GM23338 (cell line): ENCODE measurements around the gene CIZ1. TPM values are rescaled to one million over a fixed set of nuclear protein-coding genes. Genes with fewer than 3 reads are reported as not detected.

Experiments
- ATAC-seq: fragments of 200-7000 bp; cut with Tn5 transposase; 3 replicates; pipeline ENCODE4 v1.9.1; 2020
- DNase-seq: peaks from one replicate; pipeline ENCODE4 v3.0.0-alpha.2; 2015; ENCODE audit warnings: low spot score
- H2AFZ ChIP-seq: fragments of 200-600 bp; sonication (generic); 2 replicates; pipeline ENCODE4 v1.8.0; 2016; ENCODE audit warnings: antibody characterized with exemption, mild to moderate bottlenecking, moderate library complexity
- H3F3A ChIP-seq: fragments of 200-600 bp; sonication (generic); replicated peaks from 2 replicates; pipeline ENCODE4 v1.8.0; 2017; ENCODE audit warnings: antibody characterized with exemption, mixed run types, low read depth
- H3K27ac ChIP-seq: fragments of 200-600 bp; sonication (generic); 2 replicates; pipeline ENCODE4 v1.6.1; 2016; ENCODE audit warnings: low read depth
- H3K27me3 ChIP-seq: fragments of 200-600 bp; sonication (generic); 2 replicates; pipeline ENCODE4 v1.8.0; 2016; ENCODE audit warnings: mild to moderate bottlenecking, mixed run types, moderate library complexity; ENCODE audit not compliant: insufficient read depth
- H3K36me3 ChIP-seq: fragments of 200-600 bp; sonication (generic); 2 replicates; pipeline ENCODE4 v1.8.0; 2016; ENCODE audit warnings: mild to moderate bottlenecking; ENCODE audit not compliant: insufficient read depth
- H3K4me1 ChIP-seq: fragments of 200-600 bp; sonication (generic); 2 replicates; pipeline ENCODE4 v1.8.0; 2016; ENCODE audit warnings: mild to moderate bottlenecking, moderate library complexity; ENCODE audit not compliant: insufficient read depth
- H3K4me2 ChIP-seq: fragments of 200-600 bp; sonication (generic); 2 replicates; pipeline ENCODE4 v1.7.1; 2017; ENCODE audit warnings: mixed run types
- H3K4me3 ChIP-seq: fragments of 200-600 bp; sonication (generic); 2 replicates; pipeline ENCODE4 v1.6.1; 2016; ENCODE audit warnings: mixed run types
- H3K79me2 ChIP-seq: fragments of 200-600 bp; sonication (generic); replicated peaks from 2 replicates; pipeline ENCODE4 v1.8.0; 2017; ENCODE audit warnings: mild to moderate bottlenecking; ENCODE audit not compliant: insufficient read depth
- H3K9me2 ChIP-seq: fragments of 200-600 bp; sonication (generic); 2 replicates; pipeline ENCODE4 v1.8.0; 2017; ENCODE audit not compliant: insufficient read depth
- H4K20me1 ChIP-seq: fragments of 200-600 bp; sonication (generic); replicated peaks from 2 replicates; pipeline ENCODE4 v1.8.0; 2017; ENCODE audit warnings: mild to moderate bottlenecking; ENCODE audit not compliant: insufficient read depth
- H3K27ac Mint-ChIP-seq: 2 replicates; pipeline ENCODE4 v1.8.0; 2020; ENCODE audit warnings: inconsistent platforms, mild to moderate bottlenecking, moderate library complexity, mixed read lengths
- H3K27me3 Mint-ChIP-seq: 3 replicates; pipeline ENCODE4 v1.8.0; 2022; ENCODE audit warnings: low read depth, mild to moderate bottlenecking, moderate library complexity, mixed read lengths, inconsistent platforms; ENCODE audit not compliant: insufficient read depth, poor library complexity
- H3K36me3 Mint-ChIP-seq: 3 replicates; pipeline ENCODE4 v1.8.0; 2021; ENCODE audit warnings: low read depth, mild to moderate bottlenecking, inconsistent platforms, moderate library complexity, mixed read lengths
- H3K4me1 Mint-ChIP-seq: 3 replicates; pipeline ENCODE4 v1.8.0; 2020; ENCODE audit warnings: mild to moderate bottlenecking, inconsistent platforms, mixed read lengths
- H3K4me3 Mint-ChIP-seq: 3 replicates; pipeline ENCODE4 v1.8.0; 2021; ENCODE audit warnings: moderate library complexity, mild to moderate bottlenecking, inconsistent platforms, mixed read lengths
- H3K9me3 Mint-ChIP-seq: 3 replicates; pipeline ENCODE4 v1.8.0; 2020; ENCODE audit warnings: moderate library complexity, mild to moderate bottlenecking, inconsistent platforms, mixed read lengths
- CREB1 ChIP-seq: fragments of 250-450 bp; sonication (Bioruptor Pico); IDR thresholded peaks from 2 replicates; pipeline ENCODE4 v1.5.0; 2020; ENCODE audit warnings: low read depth, mild to moderate bottlenecking, moderate library complexity
- EZH2phosphoT487 ChIP-seq: fragments of 200-600 bp; sonication (generic); IDR thresholded peaks from one replicate; pipeline ENCODE4 v1.8.1; 2018; ENCODE audit warnings: antibody characterized with exemption; ENCODE audit not compliant: unreplicated experiment
- JUNB ChIP-seq: IDR thresholded peaks from one replicate; pipeline ENCODE4 v1.6.1; 2016; ENCODE audit warnings: antibody characterized with exemption; ENCODE audit not compliant: unreplicated experiment
- NANOG ChIP-seq: IDR thresholded peaks from 2 replicates; pipeline ENCODE4 v1.6.1; 2016; ENCODE audit warnings: antibody characterized with exemption, borderline replicate concordance
- POLR2AphosphoS5 ChIP-seq: IDR thresholded peaks from 2 replicates; pipeline ENCODE4 v1.6.1; 2016; ENCODE audit warnings: antibody characterized with exemption, low read depth
- ZNF114 ChIP-seq: fragments of 250-450 bp; sonication (Bioruptor Pico); IDR thresholded peaks from 2 replicates; pipeline ENCODE4 v1.5.0; 2020; ENCODE audit warnings: mild to moderate bottlenecking, moderate library complexity
- polyA plus RNA-seq: library from polyadenylated mRNA; unstranded; fragments of >200 nt; fragmentation: Nextera tagmentation; extraction: Ambion mirVana; gene quantifications from 2 replicates; pipeline ENCODE4 v1.2.1, GENCODE V29; 2016
- total RNA-seq: library from RNA; depleted of rRNA; stranded (reverse); fragments of >200 nt; shearing (Covaris generic); gene quantifications from 2 replicates; pipeline ENCODE4 v1.2.3, GENCODE V29; 2014
- TF ChIP-seq, protein P1 (sequence below), 2 experiments: fragments of 200-600 bp in 1 of 2; sonication (generic) in 1 of 2; conservative IDR thresholded peaks; 2 replicates each; pipeline versions ENCODE4 v1.5.1 to v1.6.1; 2016 to 2017; ENCODE audit warnings: antibody characterized with exemption in 2 of 2, low read depth in 2 of 2, mild to moderate bottlenecking in 2 of 2, moderate library complexity in 1 of 2
- TF ChIP-seq, protein P2 (sequence below): IDR thresholded peaks from one replicate; pipeline ENCODE4 v1.6.1; 2018; ENCODE audit warnings: antibody characterized with exemption; ENCODE audit not compliant: unreplicated experiment
- TF ChIP-seq, protein P3 (sequence below): fragments of 250-450 bp; sonication (Bioruptor Pico); IDR thresholded peaks from 2 replicates; pipeline ENCODE4 v1.5.0; 2020; ENCODE audit warnings: mild to moderate bottlenecking, moderate library complexity
- TF ChIP-seq, protein P4 (sequence below): IDR thresholded peaks from 2 replicates; pipeline ENCODE4 v1.6.1; 2016; ENCODE audit warnings: antibody characterized with exemption

CIZ1 gene
- total and polyA plus RNA-seq, 2 experiments from 2014 or later, result 49.6 to 61.4 TPM

DNA sequence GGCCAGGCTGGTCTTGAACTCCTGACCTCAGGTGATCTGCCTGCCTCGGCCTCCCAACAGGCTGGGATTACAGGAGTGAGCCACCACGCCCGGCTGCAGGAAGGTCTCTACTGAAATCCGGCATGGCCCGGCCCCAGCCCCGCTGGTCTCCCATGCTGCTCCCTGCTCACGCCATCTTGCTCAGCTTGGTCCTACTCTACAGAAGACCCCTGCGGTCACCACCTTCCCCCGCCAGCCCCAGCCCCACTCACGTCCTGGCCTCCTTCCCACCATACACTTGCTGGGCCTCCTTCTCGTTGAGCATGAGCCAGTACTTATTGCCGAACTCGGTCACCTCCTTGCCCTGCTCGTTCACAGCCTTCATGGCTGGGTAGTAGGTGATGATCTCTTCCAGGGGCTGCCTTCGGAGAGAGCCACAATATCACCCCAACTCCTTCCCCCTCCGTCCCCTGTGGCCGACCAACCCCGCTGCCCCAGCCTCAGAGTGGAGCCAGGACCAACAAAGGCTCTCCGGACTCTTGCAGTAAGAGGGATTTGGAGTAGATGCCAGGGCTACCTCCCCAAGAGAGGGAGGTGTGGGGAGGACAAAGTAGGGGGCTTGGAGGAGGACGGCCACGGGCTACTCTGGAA is 67.8 kb downstream of the CIZ1 start (continued):
- TF ChIP-seq, protein P1, sequence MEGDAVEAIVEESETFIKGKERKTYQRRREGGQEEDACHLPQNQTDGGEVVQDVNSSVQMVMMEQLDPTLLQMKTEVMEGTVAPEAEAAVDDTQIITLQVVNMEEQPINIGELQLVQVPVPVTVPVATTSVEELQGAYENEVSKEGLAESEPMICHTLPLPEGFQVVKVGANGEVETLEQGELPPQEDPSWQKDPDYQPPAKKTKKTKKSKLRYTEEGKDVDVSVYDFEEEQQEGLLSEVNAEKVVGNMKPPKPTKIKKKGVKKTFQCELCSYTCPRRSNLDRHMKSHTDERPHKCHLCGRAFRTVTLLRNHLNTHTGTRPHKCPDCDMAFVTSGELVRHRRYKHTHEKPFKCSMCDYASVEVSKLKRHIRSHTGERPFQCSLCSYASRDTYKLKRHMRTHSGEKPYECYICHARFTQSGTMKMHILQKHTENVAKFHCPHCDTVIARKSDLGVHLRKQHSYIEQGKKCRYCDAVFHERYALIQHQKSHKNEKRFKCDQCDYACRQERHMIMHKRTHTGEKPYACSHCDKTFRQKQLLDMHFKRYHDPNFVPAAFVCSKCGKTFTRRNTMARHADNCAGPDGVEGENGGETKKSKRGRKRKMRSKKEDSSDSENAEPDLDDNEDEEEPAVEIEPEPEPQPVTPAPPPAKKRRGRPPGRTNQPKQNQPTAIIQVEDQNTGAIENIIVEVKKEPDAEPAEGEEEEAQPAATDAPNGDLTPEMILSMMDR (conservative IDR thresholded peaks at IDR 0.05; ENCODE audit: low read depth in 2 of 2), result no peak
- TF ChIP-seq CREB1 (CRISPR knock-in tag), result no peak
- TF ChIP-seq ZNF114 (CRISPR knock-in tag), result no peak
- TF ChIP-seq POLR2AphosphoS5, result no peak
- TF ChIP-seq, protein P2, sequence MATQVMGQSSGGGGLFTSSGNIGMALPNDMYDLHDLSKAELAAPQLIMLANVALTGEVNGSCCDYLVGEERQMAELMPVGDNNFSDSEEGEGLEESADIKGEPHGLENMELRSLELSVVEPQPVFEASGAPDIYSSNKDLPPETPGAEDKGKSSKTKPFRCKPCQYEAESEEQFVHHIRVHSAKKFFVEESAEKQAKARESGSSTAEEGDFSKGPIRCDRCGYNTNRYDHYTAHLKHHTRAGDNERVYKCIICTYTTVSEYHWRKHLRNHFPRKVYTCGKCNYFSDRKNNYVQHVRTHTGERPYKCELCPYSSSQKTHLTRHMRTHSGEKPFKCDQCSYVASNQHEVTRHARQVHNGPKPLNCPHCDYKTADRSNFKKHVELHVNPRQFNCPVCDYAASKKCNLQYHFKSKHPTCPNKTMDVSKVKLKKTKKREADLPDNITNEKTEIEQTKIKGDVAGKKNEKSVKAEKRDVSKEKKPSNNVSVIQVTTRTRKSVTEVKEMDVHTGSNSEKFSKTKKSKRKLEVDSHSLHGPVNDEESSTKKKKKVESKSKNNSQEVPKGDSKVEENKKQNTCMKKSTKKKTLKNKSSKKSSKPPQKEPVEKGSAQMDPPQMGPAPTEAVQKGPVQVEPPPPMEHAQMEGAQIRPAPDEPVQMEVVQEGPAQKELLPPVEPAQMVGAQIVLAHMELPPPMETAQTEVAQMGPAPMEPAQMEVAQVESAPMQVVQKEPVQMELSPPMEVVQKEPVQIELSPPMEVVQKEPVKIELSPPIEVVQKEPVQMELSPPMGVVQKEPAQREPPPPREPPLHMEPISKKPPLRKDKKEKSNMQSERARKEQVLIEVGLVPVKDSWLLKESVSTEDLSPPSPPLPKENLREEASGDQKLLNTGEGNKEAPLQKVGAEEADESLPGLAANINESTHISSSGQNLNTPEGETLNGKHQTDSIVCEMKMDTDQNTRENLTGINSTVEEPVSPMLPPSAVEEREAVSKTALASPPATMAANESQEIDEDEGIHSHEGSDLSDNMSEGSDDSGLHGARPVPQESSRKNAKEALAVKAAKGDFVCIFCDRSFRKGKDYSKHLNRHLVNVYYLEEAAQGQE, result no peak
- TF ChIP-seq NANOG, result no peak

DNA sequence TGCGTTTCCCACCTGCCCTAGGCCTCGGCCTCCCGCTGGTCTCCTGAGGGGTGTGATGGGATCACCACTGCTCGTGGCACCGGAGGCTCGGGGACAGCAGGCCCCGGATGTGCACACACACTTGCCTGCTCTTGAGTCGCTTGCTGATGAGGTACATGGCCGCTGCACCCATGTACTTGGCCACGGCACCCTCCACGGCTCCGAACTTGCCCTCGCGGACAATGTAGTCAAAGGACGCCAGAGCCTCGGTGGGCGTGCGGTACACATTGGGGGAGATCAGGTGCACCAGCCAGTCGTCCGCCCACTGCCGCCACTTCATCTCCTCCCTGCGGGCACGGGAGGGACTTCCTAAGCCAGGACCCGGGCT is 68.6 kb downstream of the CIZ1 start:
- peaks cover 9% of the 10 kb centered on the region for H4K20me1 ChIP-seq
- H3K36me3 Mint-ChIP-seq, result peaks cover 43% of the 10 kb centered on the region
- ATAC-seq, result no peak
- TF ChIP-seq, protein P3, sequence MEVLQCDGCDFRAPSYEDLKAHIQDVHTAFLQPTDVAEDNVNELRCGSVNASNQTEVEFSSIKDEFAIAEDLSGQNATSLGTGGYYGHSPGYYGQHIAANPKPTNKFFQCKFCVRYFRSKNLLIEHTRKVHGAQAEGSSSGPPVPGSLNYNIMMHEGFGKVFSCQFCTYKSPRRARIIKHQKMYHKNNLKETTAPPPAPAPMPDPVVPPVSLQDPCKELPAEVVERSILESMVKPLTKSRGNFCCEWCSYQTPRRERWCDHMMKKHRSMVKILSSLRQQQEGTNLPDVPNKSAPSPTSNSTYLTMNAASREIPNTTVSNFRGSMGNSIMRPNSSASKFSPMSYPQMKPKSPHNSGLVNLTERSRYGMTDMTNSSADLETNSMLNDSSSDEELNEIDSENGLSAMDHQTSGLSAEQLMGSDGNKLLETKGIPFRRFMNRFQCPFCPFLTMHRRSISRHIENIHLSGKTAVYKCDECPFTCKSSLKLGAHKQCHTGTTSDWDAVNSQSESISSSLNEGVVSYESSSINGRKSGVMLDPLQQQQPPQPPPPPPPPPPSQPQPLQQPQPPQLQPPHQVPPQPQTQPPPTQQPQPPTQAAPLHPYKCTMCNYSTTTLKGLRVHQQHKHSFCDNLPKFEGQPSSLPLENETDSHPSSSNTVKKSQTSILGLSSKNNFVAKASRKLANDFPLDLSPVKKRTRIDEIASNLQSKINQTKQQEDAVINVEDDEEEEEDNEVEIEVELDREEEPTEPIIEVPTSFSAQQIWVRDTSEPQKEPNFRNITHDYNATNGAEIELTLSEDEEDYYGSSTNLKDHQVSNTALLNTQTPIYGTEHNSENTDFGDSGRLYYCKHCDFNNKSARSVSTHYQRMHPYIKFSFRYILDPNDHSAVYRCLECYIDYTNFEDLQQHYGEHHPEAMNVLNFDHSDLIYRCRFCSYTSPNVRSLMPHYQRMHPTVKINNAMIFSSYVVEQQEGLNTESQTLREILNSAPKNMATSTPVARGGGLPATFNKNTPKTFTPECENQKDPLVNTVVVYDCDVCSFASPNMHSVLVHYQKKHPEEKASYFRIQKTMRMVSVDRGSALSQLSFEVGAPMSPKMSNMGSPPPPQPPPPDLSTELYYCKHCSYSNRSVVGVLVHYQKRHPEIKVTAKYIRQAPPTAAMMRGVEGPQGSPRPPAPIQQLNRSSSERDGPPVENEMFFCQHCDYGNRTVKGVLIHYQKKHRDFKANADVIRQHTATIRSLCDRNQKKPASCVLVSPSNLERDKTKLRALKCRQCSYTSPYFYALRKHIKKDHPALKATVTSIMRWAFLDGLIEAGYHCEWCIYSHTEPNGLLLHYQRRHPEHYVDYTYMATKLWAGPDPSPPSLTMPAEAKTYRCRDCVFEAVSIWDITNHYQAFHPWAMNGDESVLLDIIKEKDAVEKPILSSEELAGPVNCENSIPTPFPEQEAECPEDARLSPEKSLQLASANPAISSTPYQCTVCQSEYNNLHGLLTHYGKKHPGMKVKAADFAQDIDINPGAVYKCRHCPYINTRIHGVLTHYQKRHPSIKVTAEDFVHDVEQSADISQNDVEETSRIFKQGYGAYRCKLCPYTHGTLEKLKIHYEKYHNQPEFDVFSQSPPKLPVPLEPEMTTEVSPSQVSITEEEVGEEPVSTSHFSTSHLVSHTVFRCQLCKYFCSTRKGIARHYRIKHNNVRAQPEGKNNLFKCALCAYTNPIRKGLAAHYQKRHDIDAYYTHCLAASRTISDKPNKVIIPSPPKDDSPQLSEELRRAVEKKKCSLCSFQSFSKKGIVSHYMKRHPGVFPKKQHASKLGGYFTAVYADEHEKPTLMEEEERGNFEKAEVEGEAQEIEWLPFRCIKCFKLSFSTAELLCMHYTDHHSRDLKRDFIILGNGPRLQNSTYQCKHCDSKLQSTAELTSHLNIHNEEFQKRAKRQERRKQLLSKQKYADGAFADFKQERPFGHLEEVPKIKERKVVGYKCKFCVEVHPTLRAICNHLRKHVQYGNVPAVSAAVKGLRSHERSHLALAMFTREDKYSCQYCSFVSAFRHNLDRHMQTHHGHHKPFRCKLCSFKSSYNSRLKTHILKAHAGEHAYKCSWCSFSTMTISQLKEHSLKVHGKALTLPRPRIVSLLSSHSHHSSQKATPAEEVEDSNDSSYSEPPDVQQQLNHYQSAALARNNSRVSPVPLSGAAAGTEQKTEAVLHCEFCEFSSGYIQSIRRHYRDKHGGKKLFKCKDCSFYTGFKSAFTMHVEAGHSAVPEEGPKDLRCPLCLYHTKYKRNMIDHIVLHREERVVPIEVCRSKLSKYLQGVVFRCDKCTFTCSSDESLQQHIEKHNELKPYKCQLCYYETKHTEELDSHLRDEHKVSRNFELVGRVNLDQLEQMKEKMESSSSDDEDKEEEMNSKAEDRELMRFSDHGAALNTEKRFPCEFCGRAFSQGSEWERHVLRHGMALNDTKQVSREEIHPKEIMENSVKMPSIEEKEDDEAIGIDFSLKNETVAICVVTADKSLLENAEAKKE (CRISPR knock-in tag), result no peak
- TF ChIP-seq JUNB (no peak), EZH2phosphoT487 (no peak)
- TF ChIP-seq, protein P4, sequence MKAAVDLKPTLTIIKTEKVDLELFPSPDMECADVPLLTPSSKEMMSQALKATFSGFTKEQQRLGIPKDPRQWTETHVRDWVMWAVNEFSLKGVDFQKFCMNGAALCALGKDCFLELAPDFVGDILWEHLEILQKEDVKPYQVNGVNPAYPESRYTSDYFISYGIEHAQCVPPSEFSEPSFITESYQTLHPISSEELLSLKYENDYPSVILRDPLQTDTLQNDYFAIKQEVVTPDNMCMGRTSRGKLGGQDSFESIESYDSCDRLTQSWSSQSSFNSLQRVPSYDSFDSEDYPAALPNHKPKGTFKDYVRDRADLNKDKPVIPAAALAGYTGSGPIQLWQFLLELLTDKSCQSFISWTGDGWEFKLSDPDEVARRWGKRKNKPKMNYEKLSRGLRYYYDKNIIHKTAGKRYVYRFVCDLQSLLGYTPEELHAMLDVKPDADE, result no peak
- TF ChIP-seq, protein P1 (conservative IDR thresholded peaks at IDR 0.05; ENCODE audit: low read depth in 2 of 2), result no peak

More for the DNA sequence above, 68.6 kb downstream of the CIZ1 start:
- Histone ChIP-seq H3K36me3 (0 out of 2 replicates have a peak, but pooled peaks cover 4% of the 10 kb centered on the region), H3K79me2 (peaks cover 25% of the 10 kb centered on the region), H3K27me3 (no peaks in the 10 kb centered on the region), H3K27ac (no peak overlapping the region), H3K4me2 (no peak overlapping the region), H3K4me1 (peaks cover 18% of the 10 kb centered on the region; the same call in 1 of the 2 replicates), H3F3A (peaks cover 11% of the 10 kb centered on the region; the same call in 1 of the 2 replicates), H3K9me2 (no peaks in the 10 kb centered on the region), H3K4me3 (no peak overlapping the region), H2AFZ (no peak overlapping the region)
- no peak overlapping the region for H3K27ac Mint-ChIP-seq
- H3K4me3 Mint-ChIP-seq, result no peak overlapping the region
- peaks cover 27% of the 10 kb centered on the region for H3K27me3 Mint-ChIP-seq
- no peaks in the 10 kb centered on the region for H3K9me3 Mint-ChIP-seq
- no peak for DNase-seq
- peaks cover 20% of the 10 kb centered on the region for H3K4me1 Mint-ChIP-seq
